Neural crest cell (in vitro differentiated cells): ENCODE data around the gene CPHXL. TPM values are rescaled to one million over a fixed set of nuclear protein-coding genes. Genes with fewer than 3 reads are reported as not detected.
A peak's percentile ranks its signal among the peaks of the same experiment; 100 is the strongest.

Experiments
- DNase-seq: peaks from one replicate; pipeline ENCODE4 v3.0.0; 2021; ENCODE audit warnings: low read depth, mixed read lengths, low spot score
- H3K27ac Mint-ChIP-seq: one replicate; pipeline ENCODE4 v1.8.0; 2021; ENCODE audit warnings: mild to moderate bottlenecking, mixed read lengths; ENCODE audit not compliant: unreplicated experiment
- H3K27me3 Mint-ChIP-seq: 2 replicates; pipeline ENCODE4 v1.8.0; 2021; ENCODE audit warnings: low read depth, mild to moderate bottlenecking, mixed read lengths
- H3K36me3 Mint-ChIP-seq: 2 replicates; pipeline ENCODE4 v1.8.0; 2021; ENCODE audit warnings: low read depth, mild to moderate bottlenecking, mixed read lengths
- H3K4me1 Mint-ChIP-seq: 2 replicates; pipeline ENCODE4 v1.8.0; 2021; ENCODE audit warnings: mixed read lengths
- H3K4me3 Mint-ChIP-seq: one replicate; pipeline ENCODE4 v1.8.0; 2021; ENCODE audit warnings: mild to moderate bottlenecking, mixed read lengths
- H3K9me3 Mint-ChIP-seq: 2 replicates; pipeline ENCODE4 v1.8.0; 2021; ENCODE audit warnings: mixed read lengths
- long read RNA-seq: library from polyadenylated mRNA; unstranded; transcript quantifications from one replicate; pipeline ENCODE4 v2.0.0, GENCODE V29; 2020
- total RNA-seq: library from RNA; stranded (reverse); gene quantifications from 2 replicates; pipeline ENCODE4 v1.2.1, GENCODE V29; 2021
- TF ChIP-seq, protein P1 (sequence below): fragments of 200-600 bp; sonication (generic); conservative IDR thresholded peaks from 2 replicates; pipeline ENCODE4 v1.5.0; 2021; ENCODE audit warnings: antibody characterized with exemption, mild to moderate bottlenecking

The CPHXL gene
- not detected in 2 replicates for total RNA-seq
- long read RNA-seq: 0 reads

DNA sequence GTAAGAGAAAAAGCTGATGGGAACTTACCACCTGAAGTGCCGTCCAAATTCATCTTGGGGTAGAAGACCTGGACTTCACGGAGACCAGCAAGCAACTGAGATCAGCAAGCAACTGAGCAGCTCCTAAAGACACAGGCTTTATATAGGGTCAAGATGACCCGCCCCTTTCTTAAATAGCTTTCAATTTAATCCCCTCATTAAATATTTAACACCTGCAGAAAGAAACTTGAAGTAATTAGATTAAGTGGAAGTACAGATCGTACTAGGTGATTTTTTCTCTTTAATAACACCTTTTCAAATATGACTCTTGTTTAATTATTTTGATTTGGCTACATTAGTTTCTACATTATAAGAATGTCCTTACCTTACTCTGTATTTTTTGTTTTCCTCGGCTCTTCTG, at the start of gene CPHXL:
Gene CPHXL (minus strand): TSS at position 101 of the 400 bp plus-strand sequence. CDS start 48 bp downstream, at position 53.
- DNase-seq: no peak
- TF ChIP-seq, protein P1, sequence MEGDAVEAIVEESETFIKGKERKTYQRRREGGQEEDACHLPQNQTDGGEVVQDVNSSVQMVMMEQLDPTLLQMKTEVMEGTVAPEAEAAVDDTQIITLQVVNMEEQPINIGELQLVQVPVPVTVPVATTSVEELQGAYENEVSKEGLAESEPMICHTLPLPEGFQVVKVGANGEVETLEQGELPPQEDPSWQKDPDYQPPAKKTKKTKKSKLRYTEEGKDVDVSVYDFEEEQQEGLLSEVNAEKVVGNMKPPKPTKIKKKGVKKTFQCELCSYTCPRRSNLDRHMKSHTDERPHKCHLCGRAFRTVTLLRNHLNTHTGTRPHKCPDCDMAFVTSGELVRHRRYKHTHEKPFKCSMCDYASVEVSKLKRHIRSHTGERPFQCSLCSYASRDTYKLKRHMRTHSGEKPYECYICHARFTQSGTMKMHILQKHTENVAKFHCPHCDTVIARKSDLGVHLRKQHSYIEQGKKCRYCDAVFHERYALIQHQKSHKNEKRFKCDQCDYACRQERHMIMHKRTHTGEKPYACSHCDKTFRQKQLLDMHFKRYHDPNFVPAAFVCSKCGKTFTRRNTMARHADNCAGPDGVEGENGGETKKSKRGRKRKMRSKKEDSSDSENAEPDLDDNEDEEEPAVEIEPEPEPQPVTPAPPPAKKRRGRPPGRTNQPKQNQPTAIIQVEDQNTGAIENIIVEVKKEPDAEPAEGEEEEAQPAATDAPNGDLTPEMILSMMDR: no peak
- no peaks in the 10 kb centered on the region for H3K9me3 Mint-ChIP-seq
- H3K27me3 Mint-ChIP-seq: no peaks in the 10 kb centered on the region
- H3K36me3 Mint-ChIP-seq: no peaks in the 10 kb centered on the region
- no peak within 1 kb of the TSS for H3K27ac Mint-ChIP-seq
- no peaks in the 10 kb centered on the region for H3K4me1 Mint-ChIP-seq
- H3K4me3 Mint-ChIP-seq: no peak within 1 kb of the TSS

DNA sequence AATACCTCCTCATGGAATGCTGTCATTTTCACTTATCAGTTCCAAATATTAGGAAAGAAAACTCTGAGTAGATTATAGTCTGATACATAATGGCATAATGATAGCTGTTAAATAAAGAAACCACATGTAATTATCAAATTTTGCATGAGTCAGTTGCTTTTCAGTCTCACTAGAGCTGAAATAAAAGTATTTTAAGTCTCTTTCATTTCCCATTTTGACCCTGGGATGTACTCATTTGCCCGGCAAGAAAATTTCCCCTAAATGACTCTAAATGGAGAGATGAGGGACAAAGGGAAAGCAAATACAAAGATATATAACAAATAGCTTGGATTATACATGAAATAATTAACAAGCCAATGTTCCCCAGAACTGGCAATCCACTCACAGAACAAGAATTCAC, 47.9 kb upstream of the CPHXL start:
- H3K4me1 Mint-ChIP-seq: no peaks in the 10 kb centered on the region
- H3K27ac Mint-ChIP-seq: no peak overlapping the region
- peaks cover 39% of the 10 kb centered on the region for H3K27me3 Mint-ChIP-seq
- H3K36me3 Mint-ChIP-seq: no peaks in the 10 kb centered on the region
- H3K4me3 Mint-ChIP-seq: no peak overlapping the region
- H3K9me3 Mint-ChIP-seq: peaks cover 3% of the 10 kb centered on the region
- TF ChIP-seq, protein P1: no peak
- DNase-seq: no peak

DNA sequence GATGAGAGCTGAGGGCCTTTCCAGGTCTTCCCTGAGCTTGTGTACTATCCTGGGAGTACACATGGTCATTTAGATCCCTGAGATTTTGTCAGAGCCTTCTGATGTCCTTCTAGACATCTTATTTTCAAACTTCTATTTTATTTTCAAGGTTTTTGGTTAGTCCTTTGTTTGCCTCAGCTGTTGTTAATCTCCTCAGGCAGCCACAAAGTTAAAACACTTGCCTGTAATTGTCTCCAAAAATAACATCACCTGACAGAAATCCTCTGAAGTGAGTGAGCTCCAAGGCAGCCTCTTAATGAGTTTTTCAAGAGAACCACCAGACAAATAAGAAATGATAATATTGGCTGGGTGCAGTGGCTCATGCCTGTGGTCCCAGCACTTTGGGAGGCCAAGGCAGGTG, 43.8 kb upstream of the CPHXL start:
- no peak for DNase-seq
- TF ChIP-seq, protein P1: no peak
- H3K4me1 Mint-ChIP-seq: no peaks in the 10 kb centered on the region
- no peaks in the 10 kb centered on the region for H3K36me3 Mint-ChIP-seq
- H3K4me3 Mint-ChIP-seq: no peak overlapping the region
- H3K27me3 Mint-ChIP-seq: peaks cover 25% of the 10 kb centered on the region
- no peaks in the 10 kb centered on the region for H3K9me3 Mint-ChIP-seq
- no peak overlapping the region for H3K27ac Mint-ChIP-seq

DNA sequence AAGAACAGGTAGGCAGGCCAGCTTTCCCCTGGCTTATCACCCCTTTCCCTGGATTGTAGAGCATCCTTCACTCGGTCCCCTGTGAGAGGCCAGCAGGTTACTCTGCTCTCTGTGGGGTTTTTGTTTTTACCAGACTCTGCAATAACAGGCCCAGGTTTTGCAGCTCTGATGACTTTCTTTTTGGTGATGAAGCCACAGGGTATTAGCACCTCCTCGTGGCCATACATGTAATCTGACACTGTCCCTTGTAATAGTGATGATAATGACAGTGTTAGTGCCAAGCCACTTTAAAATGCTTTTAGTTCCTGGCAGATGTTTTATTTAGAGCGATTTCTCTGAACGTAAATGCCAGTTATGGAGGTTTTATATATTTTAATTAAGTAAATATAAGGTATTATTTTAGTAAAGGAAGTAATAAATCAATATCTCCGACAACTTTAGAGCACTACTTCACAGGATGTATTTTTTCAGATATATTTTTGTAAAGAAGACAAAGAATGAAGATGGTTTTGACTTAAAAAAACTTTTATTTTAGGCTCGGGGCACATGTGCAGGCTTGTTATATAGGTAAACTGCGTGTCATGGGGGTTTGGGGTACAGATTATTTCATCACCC, 38.0 kb upstream of the CPHXL start:
- Mint-ChIP-seq H3K4me3 (no peak overlapping the region), H3K27me3 (peaks cover 11% of the 10 kb centered on the region), H3K9me3 (no peaks in the 10 kb centered on the region), H3K4me1 (no peaks in the 10 kb centered on the region), H3K36me3 (no peaks in the 10 kb centered on the region), H3K27ac (no peak overlapping the region)
- TF ChIP-seq, protein P1: peak; percentile 85
- peak; percentile 47 for DNase-seq

DNA sequence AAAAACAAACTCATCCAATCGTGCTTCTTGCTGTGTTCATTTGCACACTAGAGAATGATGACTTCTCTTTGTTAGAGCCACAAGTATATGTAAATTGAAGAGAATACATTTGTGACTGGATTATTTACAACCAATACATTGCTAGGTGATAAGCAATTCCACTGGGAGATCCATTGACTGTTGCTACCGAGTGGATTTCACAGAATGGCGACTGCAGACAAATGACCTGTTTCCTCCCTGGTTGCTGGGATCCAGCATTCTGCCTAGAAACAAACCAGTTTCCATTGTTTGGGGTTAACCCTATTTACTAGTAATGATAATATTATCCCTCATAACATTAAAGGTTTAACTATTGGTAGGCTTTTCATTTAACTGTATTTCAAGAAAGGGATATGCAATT, 36.9 kb upstream of the CPHXL start:
- Mint-ChIP-seq H3K9me3 (peaks cover 2% of the 10 kb centered on the region), H3K4me1 (no peaks in the 10 kb centered on the region), H3K36me3 (no peaks in the 10 kb centered on the region), H3K4me3 (no peak overlapping the region), H3K27ac (no peak overlapping the region), H3K27me3 (peaks cover 14% of the 10 kb centered on the region)
- TF ChIP-seq, protein P1: no peak
- DNase-seq: no peak
